ENCODE data around the gene MRFAP1L1.
A peak's percentile ranks its signal among the peaks of the same experiment; 100 is the strongest.

MRFAP1L1 gene

GRCh38 chr4:6716018-6716911, 6.6 kb upstream of the MRFAP1L1 start, which contains the start of gene BLOC1S4:
TSS of gene BLOC1S4 (plus strand) at chr4:6716174. CDS start at chr4:6716210, 36 bp downstream.
- peak; percentile 82 for DNase-seq (ENCODE audit: low read depth)

- no peak for DNase-seq (ENCODE audit: low read depth)
These were observed 6.0 kb upstream of the MRFAP1L1 start for GRCh38 chr4:6715704-6716017.

GRCh38 chr4:6714954-6715353, 5.3 kb upstream of the MRFAP1L1 start:
- no peak for DNase-seq (ENCODE audit: low read depth)

GRCh38 chr4:6710996-6711395, 1.3 kb upstream of the MRFAP1L1 start:
- no peak for DNase-seq (ENCODE audit: low read depth)

GRCh38 chr4:6710282-6710681, 617 bp upstream of the MRFAP1L1 start:
- no peak for DNase-seq (ENCODE audit: low read depth)

- DNase-seq (ENCODE audit: low read depth): no peak
These were observed 3.5 kb downstream of the MRFAP1L1 start for GRCh38 chr4:6706173-6706572.

GRCh38 chr4:6705646-6706045, 4.0 kb downstream of the MRFAP1L1 start:
- DNase-seq (ENCODE audit: low read depth): no peak

GRCh38 chr4:6703786-6704185, 5.9 kb downstream of the MRFAP1L1 start:
- DNase-seq (ENCODE audit: low read depth): no peak

GRCh38 chr4:6702761-6703160, 6.9 kb downstream of the MRFAP1L1 start:
- no peak for DNase-seq (ENCODE audit: low read depth)

- no peak for DNase-seq (ENCODE audit: low read depth)
These were observed 8.3 kb downstream of the MRFAP1L1 start for GRCh38 chr4:6701371-6701770.

- no peak for DNase-seq (ENCODE audit: low read depth)
These were observed 9.8 kb downstream of the MRFAP1L1 start for GRCh38 chr4:6699903-6700302.

- DNase-seq (ENCODE audit: low read depth): no peak
These were observed 10.3 kb downstream of the MRFAP1L1 start for GRCh38 chr4:6699388-6699787.

GRCh38 chr4:6697131-6697530, 12.5 kb downstream of the MRFAP1L1 start:
- no peak for DNase-seq (ENCODE audit: low read depth)

GRCh38 chr4:6696611-6697010, 13.1 kb downstream of the MRFAP1L1 start:
- no peak for DNase-seq (ENCODE audit: low read depth)

- no peak for DNase-seq (ENCODE audit: low read depth)
These were observed 13.7 kb downstream of the MRFAP1L1 start for GRCh38 chr4:6695660-6696610.

GRCh38 chr4:6694177-6694901, 15.3 kb downstream of the MRFAP1L1 start:
- no peak for DNase-seq (ENCODE audit: low read depth)

GRCh38 chr4:6693231-6694176, 16.2 kb downstream of the MRFAP1L1 start, which contains the start of gene S100P:
TSS of gene S100P (plus strand) at chr4:6693878. CDS start at chr4:6693933, 55 bp downstream.
- DNase-seq (ENCODE audit: low read depth): no peak

GRCh38 chr4:6692806-6693205, 16.9 kb downstream of the MRFAP1L1 start:
- DNase-seq (ENCODE audit: low read depth): no peak

GRCh38 chr4:6692379-6692778, 17.3 kb downstream of the MRFAP1L1 start:
- DNase-seq (ENCODE audit: low read depth): no peak

- no peak for DNase-seq (ENCODE audit: low read depth)
These were observed 20.1 kb downstream of the MRFAP1L1 start for GRCh38 chr4:6689506-6689960.

Measured in stimulated activated CD4-positive, alpha-beta T cell treated with anti-CD3 and anti-CD28 coated beads, Interleukin-2, amount 100 ng/mL, for 4 hours (primary cell).